Heart left ventricle (tissue), 16 donors: ENCODE data around the gene CXXC4. TPM values are rescaled to one million over a fixed set of nuclear protein-coding genes. Genes with fewer than 3 reads are reported as not detected.

Experiments used
- ATAC-seq, 4 donors: fragments of 200-7000 bp; cut with Tn5 transposase; one replicate each; pipeline ENCODE4 v1.9.1; 2020 to 2022; ENCODE audit warnings: moderate library complexity in 4 of 4, mild to moderate bottlenecking in 3 of 4, moderate number of reproducible peaks in 1 of 4
- DNase-seq, 5 donors: peaks; one replicate each; pipeline ENCODE4 v3.0.0-alpha.2; 2020
- H3K27ac ChIP-seq, 12 donors: fragments of 200-600 bp; sonication (generic) in 4 of 12; one replicate each; pipeline versions ENCODE4 v1.5.0 to v1.8.0; 2016 to 2022; ENCODE audit warnings: mild to moderate bottlenecking in 2 of 12
- H3K27me3 ChIP-seq, 9 donors: fragments of 200-600 bp; sonication (generic) in 2 of 9; one replicate each; pipeline versions ENCODE4 v1.5.1 to v1.8.0; 2016 to 2022; ENCODE audit warnings: mild to moderate bottlenecking in 3 of 9
- H3K36me3 ChIP-seq, 9 donors: fragments of 200-600 bp; sonication (generic) in 2 of 9; one replicate each; pipeline versions ENCODE4 v1.5.0 to v1.8.0; 2018 to 2022; ENCODE audit warnings: mild to moderate bottlenecking in 2 of 9
- H3K4me1 ChIP-seq, 12 donors: fragments of 200-600 bp; sonication (generic) in 4 of 12; one replicate each; pipeline versions ENCODE4 v1.5.0 to v1.8.0; 2016 to 2022; ENCODE audit warnings: mild to moderate bottlenecking in 3 of 12
- H3K4me3 ChIP-seq, 12 donors: fragments of 200-600 bp; sonication (generic) in 4 of 12; one replicate each; pipeline versions ENCODE4 v1.5.0 to v1.8.0; 2017 to 2022; ENCODE audit warnings: mild to moderate bottlenecking in 9 of 12, moderate library complexity in 4 of 12
- H3K9me3 ChIP-seq, 12 donors: fragments of 200-600 bp; sonication (generic) in 4 of 12; one replicate each; pipeline versions ENCODE4 v1.5.0 to v1.8.0; 2016 to 2022; ENCODE audit warnings: mild to moderate bottlenecking in 1 of 12
- POLR2A ChIP-seq, 2 donors: fragments of 450-650 bp; IDR thresholded peaks; one replicate each; pipeline ENCODE4 v1.6.1; 2017; ENCODE audit warnings: antibody characterized with exemption in 2 of 2, mild to moderate bottlenecking in 2 of 2, moderate library complexity in 2 of 2
- WGBS, 4 donors: extraction: QIAGEN DNeasy Blood & Tissue Kit in 2 of 4; methylation state at CpG; one replicate each; pipeline versions ENCODE4 v1.1.5 to v1.1.7; 2013 to 2018; 5-methylcytosine and 5-hydroxymethylcytosine counted together
- intact Hi-C, 10 donors: fragments of 100-400 bp; cut with DNase I; formaldehyde crosslinking; loops; one replicate each; pipeline versions ENCODE4 v1.11.1 to v1.14.2; 2022
- polyA plus RNA-seq, 2 donors: library from polyadenylated mRNA; stranded (reverse); fragments of 200-250 nt; gene quantifications; one replicate each; pipeline ENCODE4 v1.2.3, GENCODE V29; 2013
- total RNA-seq, 9 donors: library from RNA; depleted of rRNA in 2 of 9; stranded (reverse); fragments of >200 nt in 2 of 9; fragmentation: NEBNext Ultra II Directional in 3 of 9; extraction: Animal tissue kit (Norgen Biotek cat#: 25700) in 3 of 9; gene quantifications; one replicate each; pipeline versions ENCODE4 v1.1.0 to v1.2.4, GENCODE V29; 2016 to 2023
- TF ChIP-seq, protein P1 (sequence below), 12 donors: fragments of 200-600 bp; sonication (generic) in 4 of 12; IDR thresholded peaks; one replicate each; pipeline versions ENCODE4 v1.5.0 to v1.8.0; 2018 to 2022; ENCODE audit warnings: antibody characterized with exemption in 12 of 12, mild to moderate bottlenecking in 5 of 12
- donor health status: ischemic (EF 13 %, LVEDD 7.1; RV severe dilation, severe dysfunction).
- donor health status: healthy with polysubstance abuse.
- donor health status: DM: no; HTN: yes; CAD: no.
- donor health status: DM: no; HTN: no; CAD: no.
- donor health status: ischemic (EF 25% LVEDD 6.9; RV normal size, moderate dysfunction).
- donor health status: ischemic (EF 25% LVEDD 5.7; RV mildly dilated, moderate dysfunction).
- donor health status: healthy.
- donor health status: DM: yes; HTN: yes; CAD: no.
- donor health status: ischemic (EF 35%, LVEDD 5.7; RV mildly dilated, moderate dysfunction).
- donor health status: nonischemic (EF 11% LVEDD 7.7; RV severe dilation, severe dysfunction).
- donor health status: DM: yes; HTN: yes; CAD: no.
- donor health status: PGD.
- donor health status: ischemic (EF 29% LVEDD 5.4; RV normal size, mild dysfunction).
- donor health status: nonischemic (EF 23%, LVEDD 6.1; RV moderate dilation, normal function).

CXXC4 gene
- total and polyA plus RNA-seq, 11 donors, result 0.58 to 7.3 (median 3.3) TPM

DNA sequence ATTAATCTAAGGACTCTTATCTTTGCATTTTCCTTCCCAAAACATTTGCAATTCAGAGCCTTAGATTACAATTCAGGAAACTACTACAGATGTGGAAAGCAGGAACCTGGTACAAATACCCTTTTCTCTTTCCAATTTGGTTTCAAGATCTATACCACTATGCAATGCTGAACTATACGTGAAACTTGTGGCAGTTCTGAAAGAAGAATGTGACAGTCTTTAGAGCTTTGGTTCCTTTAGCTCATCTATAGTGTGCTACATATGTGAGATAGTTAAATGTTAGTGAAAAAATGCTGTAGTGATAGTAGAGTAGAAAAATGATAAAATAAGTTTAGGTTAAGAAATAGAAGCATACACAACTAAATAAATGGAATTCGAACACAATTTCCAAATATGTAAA lies 50.0 kb downstream of the CXXC4 start:
- WGBS, 4 donors, result 47 to 74% (median 71%) methylated on average over 2 of the region's 2 CpGs

GRCh38 chr4:104436542-104436941 lies 58.2 kb downstream of the CXXC4 start:
- 20 to 39% (median 36%) methylated on average over 2 of the region's 2 CpGs for WGBS, 4 donors
- Histone ChIP-seq H3K27ac (no peak overlapping the region), H3K36me3 (no peaks in the 10 kb centered on the region), H3K27me3 (no peaks in the 10 kb centered on the region), H3K4me3 (no peak overlapping the region), H3K9me3 (no peaks in the 10 kb centered on the region), H3K4me1 (peaks cover 0 to 3% (median 0%) of the 10 kb centered on the region in 12 donors)
- peak; percentile 65 to 87 (median 78) for ATAC-seq
- DNase-seq, result no peak
- no peak for TF ChIP-seq POLR2A (IDR thresholded peaks at IDR 0.05)
- TF ChIP-seq, protein P1, sequence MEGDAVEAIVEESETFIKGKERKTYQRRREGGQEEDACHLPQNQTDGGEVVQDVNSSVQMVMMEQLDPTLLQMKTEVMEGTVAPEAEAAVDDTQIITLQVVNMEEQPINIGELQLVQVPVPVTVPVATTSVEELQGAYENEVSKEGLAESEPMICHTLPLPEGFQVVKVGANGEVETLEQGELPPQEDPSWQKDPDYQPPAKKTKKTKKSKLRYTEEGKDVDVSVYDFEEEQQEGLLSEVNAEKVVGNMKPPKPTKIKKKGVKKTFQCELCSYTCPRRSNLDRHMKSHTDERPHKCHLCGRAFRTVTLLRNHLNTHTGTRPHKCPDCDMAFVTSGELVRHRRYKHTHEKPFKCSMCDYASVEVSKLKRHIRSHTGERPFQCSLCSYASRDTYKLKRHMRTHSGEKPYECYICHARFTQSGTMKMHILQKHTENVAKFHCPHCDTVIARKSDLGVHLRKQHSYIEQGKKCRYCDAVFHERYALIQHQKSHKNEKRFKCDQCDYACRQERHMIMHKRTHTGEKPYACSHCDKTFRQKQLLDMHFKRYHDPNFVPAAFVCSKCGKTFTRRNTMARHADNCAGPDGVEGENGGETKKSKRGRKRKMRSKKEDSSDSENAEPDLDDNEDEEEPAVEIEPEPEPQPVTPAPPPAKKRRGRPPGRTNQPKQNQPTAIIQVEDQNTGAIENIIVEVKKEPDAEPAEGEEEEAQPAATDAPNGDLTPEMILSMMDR (IDR thresholded peaks at IDR 0.05), result no peak
- intact Hi-C loops, result loop anchor here in 1 of 10 donors (10.0 kb wide), 1 partner anchor 108 kb away; no protein-coding TSS in a partner anchor

More for the DNA sequence above, 50.0 kb downstream of the CXXC4 start:
- H3K4me3 ChIP-seq, result no peak overlapping the region
- no peaks in the 10 kb centered on the region for H3K9me3 ChIP-seq
- intact Hi-C loops, result no loop called here
- no peak for TF ChIP-seq POLR2A (IDR thresholded peaks at IDR 0.05)
- TF ChIP-seq, protein P1 (IDR thresholded peaks at IDR 0.05), result no peak
- no peak overlapping the region for H3K27ac ChIP-seq
- ATAC-seq (no peak), DNase-seq (no peak)
- H3K36me3 ChIP-seq, result no peaks in the 10 kb centered on the region
- no peaks in the 10 kb centered on the region for H3K4me1 ChIP-seq
- H3K27me3 ChIP-seq, result no peaks in the 10 kb centered on the region

DNA sequence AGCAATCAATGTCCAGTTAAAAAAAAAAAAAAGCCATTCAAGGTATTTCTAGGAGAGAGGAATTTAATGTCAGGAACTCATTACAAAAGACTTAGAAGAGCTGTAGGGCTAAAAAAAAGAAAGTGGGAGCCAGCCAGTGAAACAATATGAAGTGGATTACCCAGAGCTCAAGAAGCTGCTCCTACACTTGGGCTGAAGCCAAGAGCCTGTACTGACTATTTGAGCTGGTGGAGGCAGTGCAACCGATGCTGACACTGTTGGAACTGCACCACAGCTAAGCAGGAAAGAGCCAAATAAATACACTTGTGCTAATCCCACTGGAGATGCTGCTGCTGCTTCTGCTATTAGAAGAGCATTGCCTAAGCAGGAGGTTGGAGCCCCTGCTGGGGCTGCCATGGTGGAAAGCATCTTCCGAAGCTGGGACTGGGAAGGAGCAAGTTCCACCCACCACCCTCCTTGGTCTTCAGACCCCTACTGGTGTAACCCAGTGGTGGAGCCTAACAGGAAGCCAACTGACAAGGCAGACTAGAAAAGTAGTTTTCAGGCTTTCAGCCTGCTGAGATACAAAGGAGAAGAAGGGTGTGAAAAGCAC lies 65.4 kb downstream of the CXXC4 start:
- Histone ChIP-seq H3K9me3 (no peaks in the 10 kb centered on the region), H3K27me3 (no peaks in the 10 kb centered on the region), H3K36me3 (no peaks in the 10 kb centered on the region), H3K27ac (no peak overlapping the region), H3K4me1 (peaks cover 0 to 4% (median 0%) of the 10 kb centered on the region in 12 donors), H3K4me3 (no peak overlapping the region)
- no peak for TF ChIP-seq POLR2A (IDR thresholded peaks at IDR 0.05)
- TF ChIP-seq, protein P1 (IDR thresholded peaks at IDR 0.05), result no peak
- DNase-seq, result peak in 1 of 5 donors; percentile 30
- intact Hi-C loops, result no loop called here
- 32 to 47% (median 40%) methylated on average over 2 of the region's 2 CpGs for WGBS, 4 donors
- ATAC-seq, result peak in 1 of 4 donors; percentile 48

DNA sequence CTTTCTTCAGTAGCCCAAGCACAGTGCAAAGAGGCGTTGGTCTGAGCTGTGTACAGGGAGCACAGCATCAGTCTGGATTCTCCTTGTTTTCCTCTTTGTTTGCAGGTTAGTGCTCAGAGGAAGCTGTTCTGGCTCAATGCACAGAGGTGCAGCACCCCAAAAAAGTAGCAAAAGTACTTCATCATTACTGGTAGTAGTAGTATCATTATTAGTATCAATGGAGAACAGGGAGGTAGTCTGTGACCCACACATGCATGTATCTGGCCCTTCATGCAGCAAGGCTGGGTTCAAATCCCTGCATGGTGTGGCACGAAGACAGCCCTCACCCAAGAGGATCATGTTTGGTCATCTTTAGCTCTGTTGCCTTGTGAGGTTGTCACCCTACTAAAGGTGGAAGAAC lies 68.7 kb downstream of the CXXC4 start:
- intact Hi-C loops, result no loop called here
- DNase-seq (no peak), ATAC-seq (no peak)
- Histone ChIP-seq H3K4me1 (peaks cover 0 to 4% (median 0%) of the 10 kb centered on the region in 12 donors), H3K27ac (no peak overlapping the region), H3K27me3 (no peaks in the 10 kb centered on the region), H3K36me3 (no peaks in the 10 kb centered on the region), H3K9me3 (no peaks in the 10 kb centered on the region), H3K4me3 (no peak overlapping the region)
- WGBS, 4 donors, result 72 to 82% (median 76%) methylated on average over 2 of the region's 2 CpGs
- no peak for TF ChIP-seq POLR2A (IDR thresholded peaks at IDR 0.05)
- TF ChIP-seq, protein P1 (IDR thresholded peaks at IDR 0.05), result no peak
